ENCODE measurements around the gene CCDC7.
"Not testable (repeated sequence)": the region's sequence is repeated elsewhere in the genome, so short reads cannot be mapped to it uniquely, and the experiment has no call there.

Gene CCDC7

GRCh38 chr10:32877915-32878314 is 432.0 kb downstream of the CCDC7 start:
- H3K27ac Mint-ChIP-seq: no peak overlapping the region
- H3K36me3 Mint-ChIP-seq: no peaks in the 10 kb centered on the region
- no peak overlapping the region for H3K4me3 Mint-ChIP-seq
- CTCF ChIA-PET: no interaction called here
- H3K9me3 Mint-ChIP-seq: no peaks in the 10 kb centered on the region
- no peaks in the 10 kb centered on the region for H3K4me1 Mint-ChIP-seq
- H3K27me3 Mint-ChIP-seq: no peaks in the 10 kb centered on the region
- no peak for DNase-seq

- Mint-ChIP-seq H3K27ac (no peak overlapping the region), H3K27me3 (no peaks in the 10 kb centered on the region), H3K4me3 (no peak overlapping the region), H3K4me1 (no peaks in the 10 kb centered on the region), H3K36me3 (no peaks in the 10 kb centered on the region), H3K9me3 (no peaks in the 10 kb centered on the region)
- no peak for DNase-seq
- CTCF ChIA-PET: no interaction called here
Observed at GRCh38 chr10:32878646-32879045, 432.7 kb downstream of the CCDC7 start.

GRCh38 chr10:32882076-32882475 is 436.1 kb downstream of the CCDC7 start:
- no peaks in the 10 kb centered on the region for H3K4me1 Mint-ChIP-seq
- no peak overlapping the region for H3K4me3 Mint-ChIP-seq
- CTCF ChIA-PET: no interaction called here
- H3K36me3 Mint-ChIP-seq: no peaks in the 10 kb centered on the region
- no peak overlapping the region for H3K27ac Mint-ChIP-seq
- no peak for DNase-seq
- no peaks in the 10 kb centered on the region for H3K27me3 Mint-ChIP-seq
- no peaks in the 10 kb centered on the region for H3K9me3 Mint-ChIP-seq

GRCh38 chr10:32887481-32887880 is 441.5 kb downstream of the CCDC7 start:
- Mint-ChIP-seq H3K4me3 (no peak overlapping the region), H3K36me3 (no peaks in the 10 kb centered on the region), H3K4me1 (peaks cover 6% of the 10 kb centered on the region), H3K27me3 (peaks cover 5% of the 10 kb centered on the region), H3K27ac (no peak overlapping the region), H3K9me3 (no peaks in the 10 kb centered on the region)
- CTCF ChIA-PET: no interaction called here
- no peak for DNase-seq

- CTCF ChIA-PET: no interaction called here
- H3K27ac Mint-ChIP-seq: no peak overlapping the region
- H3K4me3 Mint-ChIP-seq: no peak overlapping the region
- H3K4me1 Mint-ChIP-seq: peaks cover 6% of the 10 kb centered on the region
- no peak for DNase-seq
- no peaks in the 10 kb centered on the region for H3K9me3 Mint-ChIP-seq
- H3K36me3 Mint-ChIP-seq: no peaks in the 10 kb centered on the region
- peaks cover 5% of the 10 kb centered on the region for H3K27me3 Mint-ChIP-seq
Observed at GRCh38 chr10:32888161-32888927, 442.4 kb downstream of the CCDC7 start.

GRCh38 chr10:32889631-32890212 is 443.8 kb downstream of the CCDC7 start:
- CTCF ChIA-PET: no interaction called here

GRCh38 chr10:32890444-32890843 is 444.5 kb downstream of the CCDC7 start:
- no peak for DNase-seq
- peaks cover 5% of the 10 kb centered on the region for H3K27me3 Mint-ChIP-seq
- H3K27ac Mint-ChIP-seq: no peak overlapping the region
- H3K4me1 Mint-ChIP-seq: peaks cover 6% of the 10 kb centered on the region
- no peaks in the 10 kb centered on the region for H3K9me3 Mint-ChIP-seq
- H3K36me3 Mint-ChIP-seq: no peaks in the 10 kb centered on the region
- H3K4me3 Mint-ChIP-seq: no peak overlapping the region
- CTCF ChIA-PET: no interaction called here

More at GRCh38 chr10:32889631-32890212, 443.8 kb downstream of the CCDC7 start:
- H3K36me3 Mint-ChIP-seq: no peaks in the 10 kb centered on the region
- peaks cover 5% of the 10 kb centered on the region for H3K27me3 Mint-ChIP-seq
- no peak for DNase-seq
- peaks cover 6% of the 10 kb centered on the region for H3K4me1 Mint-ChIP-seq
- H3K4me3 Mint-ChIP-seq: no peak overlapping the region
- H3K9me3 Mint-ChIP-seq: no peaks in the 10 kb centered on the region
- H3K27ac Mint-ChIP-seq: no peak overlapping the region

- Mint-ChIP-seq H3K4me3 (no peak overlapping the region), H3K27ac (no peak overlapping the region), H3K9me3 (no peaks in the 10 kb centered on the region), H3K27me3 (peaks cover 5% of the 10 kb centered on the region), H3K4me1 (peaks cover 6% of the 10 kb centered on the region), H3K36me3 (peaks cover under 1% of the 10 kb centered on the region)
- CTCF ChIA-PET: no interaction called here
- no peak for DNase-seq
Observed at GRCh38 chr10:32891261-32891660, 445.3 kb downstream of the CCDC7 start.

- no peaks in the 10 kb centered on the region for H3K9me3 Mint-ChIP-seq
- DNase-seq: no peak
- H3K27ac Mint-ChIP-seq: no peak overlapping the region
- no peak overlapping the region for H3K4me3 Mint-ChIP-seq
- no peaks in the 10 kb centered on the region for H3K27me3 Mint-ChIP-seq
- peaks cover 10% of the 10 kb centered on the region for H3K36me3 Mint-ChIP-seq
- CTCF ChIA-PET: no interaction called here
- peaks cover 6% of the 10 kb centered on the region for H3K4me1 Mint-ChIP-seq
Observed at GRCh38 chr10:32893434-32893833, 447.5 kb downstream of the CCDC7 start.

GRCh38 chr10:32893916-32894664 is 448.1 kb downstream of the CCDC7 start:
- no peaks in the 10 kb centered on the region for H3K27me3 Mint-ChIP-seq
- H3K4me1 Mint-ChIP-seq: peaks cover 6% of the 10 kb centered on the region
- H3K27ac Mint-ChIP-seq: no peak overlapping the region
- no peak for DNase-seq
- H3K9me3 Mint-ChIP-seq: no peaks in the 10 kb centered on the region
- CTCF ChIA-PET: no interaction called here
- H3K4me3 Mint-ChIP-seq: no peak overlapping the region
- H3K36me3 Mint-ChIP-seq: peaks cover 11% of the 10 kb centered on the region

GRCh38 chr10:32895200-32895968 is 449.4 kb downstream of the CCDC7 start:
- H3K9me3 Mint-ChIP-seq, H3K4me1 Mint-ChIP-seq, H3K4me3 Mint-ChIP-seq, H3K27me3 Mint-ChIP-seq, H3K27ac Mint-ChIP-seq, CTCF ChIA-PET, DNase-seq: not testable (repeated sequence)
- H3K36me3 Mint-ChIP-seq: peaks cover 11% of the 10 kb centered on the region

- Mint-ChIP-seq H3K36me3 (peaks cover 14% of the 10 kb centered on the region), H3K27ac (no peak overlapping the region), H3K9me3 (no peaks in the 10 kb centered on the region), H3K4me1 (no peaks in the 10 kb centered on the region), H3K4me3 (no peak overlapping the region), H3K27me3 (no peaks in the 10 kb centered on the region)
- no peak for DNase-seq
- CTCF ChIA-PET: no interaction called here
Observed at GRCh38 chr10:32901815-32902214, 455.9 kb downstream of the CCDC7 start.

GRCh38 chr10:32905466-32905865 is 459.5 kb downstream of the CCDC7 start:
- no peaks in the 10 kb centered on the region for H3K9me3 Mint-ChIP-seq
- no peak for DNase-seq
- no peaks in the 10 kb centered on the region for H3K4me1 Mint-ChIP-seq
- H3K27me3 Mint-ChIP-seq: no peaks in the 10 kb centered on the region
- CTCF ChIA-PET: no interaction called here
- no peak overlapping the region for H3K4me3 Mint-ChIP-seq
- peaks cover 17% of the 10 kb centered on the region for H3K36me3 Mint-ChIP-seq
- H3K27ac Mint-ChIP-seq: no peak overlapping the region

GRCh38 chr10:32906595-32906994 is 460.7 kb downstream of the CCDC7 start:
- H3K4me3 Mint-ChIP-seq: no peak overlapping the region

More at GRCh38 chr10:32906595-32906994, 460.7 kb downstream of the CCDC7 start:
- DNase-seq: no peak
- H3K9me3 Mint-ChIP-seq: no peaks in the 10 kb centered on the region
- CTCF ChIA-PET: no interaction called here
- no peaks in the 10 kb centered on the region for H3K27me3 Mint-ChIP-seq
- peaks cover 22% of the 10 kb centered on the region for H3K36me3 Mint-ChIP-seq
- no peak overlapping the region for H3K27ac Mint-ChIP-seq
- H3K4me1 Mint-ChIP-seq: no peaks in the 10 kb centered on the region
